Gastroesophageal sphincter (tissue), 3 donors: ENCODE data around the gene PDZD7.
A peak's percentile ranks its signal among the peaks of the same experiment; 100 is the strongest.

Experiments used
- CTCF ChIP-seq, 4 experiments: fragments of 200-600 bp in 2 of 4; fragments of 450-650 bp in 2 of 4; sonication (generic) in 1 of 4; IDR thresholded peaks; one replicate each; pipeline ENCODE4 v1.5.1; 2017 to 2019; ENCODE audit warnings: antibody characterized with exemption in 4 of 4, mild to moderate bottlenecking in 2 of 4, moderate library complexity in 2 of 4
- POLR2A ChIP-seq, 2 donors: fragments of 450-650 bp; IDR thresholded peaks; one replicate each; pipeline ENCODE4 v1.6.1; 2017; ENCODE audit warnings: antibody characterized with exemption in 2 of 2, mild to moderate bottlenecking in 2 of 2, moderate library complexity in 1 of 2

GRCh38 chr10:101000915-101001658, 29.8 kb downstream of the PDZD7 start:
- TF ChIP-seq CTCF (IDR thresholded peaks at IDR 0.05) (no peak), POLR2A (IDR thresholded peaks at IDR 0.05) (peak; percentile 47 to 64)
